GM18511 (cell line): ENCODE data around the gene ONECUT3.

Experiments
- ATAC-seq: cut with Tn5 transposase; IDR thresholded peaks from one replicate; pipeline ENCODE4 v1.9.1; 2021; ENCODE audit warnings: mild to moderate bottlenecking, moderate library complexity; ENCODE audit not compliant: unreplicated experiment

ONECUT3 gene

GRCh38 chr19:1813192-1814182 lies 60.2 kb downstream of the ONECUT3 start:
- no peak for ATAC-seq

- no peak for ATAC-seq
Observed at GRCh38 chr19:1814391-1814790, 61.1 kb downstream of the ONECUT3 start.

- ATAC-seq = no peak
Observed at GRCh38 chr19:1814833-1815604, 61.7 kb downstream of the ONECUT3 start.

- ATAC-seq = no peak
Observed at GRCh38 chr19:1815605-1816529, 62.6 kb downstream of the ONECUT3 start.

- no peak for ATAC-seq
Observed at GRCh38 chr19:1816530-1817298, 63.4 kb downstream of the ONECUT3 start.

GRCh38 chr19:1817553-1818179 lies 64.4 kb downstream of the ONECUT3 start:
- no peak for ATAC-seq

- no peak for ATAC-seq
Observed at GRCh38 chr19:1818549-1819195, 65.4 kb downstream of the ONECUT3 start.

GRCh38 chr19:1819341-1820255 lies 66.3 kb downstream of the ONECUT3 start:
- no peak for ATAC-seq

GRCh38 chr19:1822210-1822609 lies 68.9 kb downstream of the ONECUT3 start:
- ATAC-seq = no peak

- ATAC-seq = no peak
Observed at GRCh38 chr19:1823020-1823419, 69.7 kb downstream of the ONECUT3 start.

GRCh38 chr19:1823539-1824251 lies 70.4 kb downstream of the ONECUT3 start:
- ATAC-seq = no peak

GRCh38 chr19:1824252-1824622 lies 70.9 kb downstream of the ONECUT3 start:
- no peak for ATAC-seq

- no peak for ATAC-seq
Observed at GRCh38 chr19:1825909-1826556, 72.7 kb downstream of the ONECUT3 start.

GRCh38 chr19:1826557-1827521 lies 73.5 kb downstream of the ONECUT3 start:
- ATAC-seq = no peak

- ATAC-seq = no peak
Observed at GRCh38 chr19:1827566-1828278, 74.4 kb downstream of the ONECUT3 start.
